GM18499 (cell line): ENCODE results near the gene RNF144B.
"Not testable (repeated sequence)": the region's sequence is repeated elsewhere in the genome, so short reads cannot be mapped to it uniquely, and the experiment has no call there.

ENCODE experiments used
- ATAC-seq: cut with Tn5 transposase; IDR thresholded peaks from one replicate; pipeline ENCODE4 v1.9.1; 2021; ENCODE audit warnings: moderate number of reproducible peaks; ENCODE audit not compliant: insufficient read depth, unreplicated experiment

The RNF144B gene

DNA sequence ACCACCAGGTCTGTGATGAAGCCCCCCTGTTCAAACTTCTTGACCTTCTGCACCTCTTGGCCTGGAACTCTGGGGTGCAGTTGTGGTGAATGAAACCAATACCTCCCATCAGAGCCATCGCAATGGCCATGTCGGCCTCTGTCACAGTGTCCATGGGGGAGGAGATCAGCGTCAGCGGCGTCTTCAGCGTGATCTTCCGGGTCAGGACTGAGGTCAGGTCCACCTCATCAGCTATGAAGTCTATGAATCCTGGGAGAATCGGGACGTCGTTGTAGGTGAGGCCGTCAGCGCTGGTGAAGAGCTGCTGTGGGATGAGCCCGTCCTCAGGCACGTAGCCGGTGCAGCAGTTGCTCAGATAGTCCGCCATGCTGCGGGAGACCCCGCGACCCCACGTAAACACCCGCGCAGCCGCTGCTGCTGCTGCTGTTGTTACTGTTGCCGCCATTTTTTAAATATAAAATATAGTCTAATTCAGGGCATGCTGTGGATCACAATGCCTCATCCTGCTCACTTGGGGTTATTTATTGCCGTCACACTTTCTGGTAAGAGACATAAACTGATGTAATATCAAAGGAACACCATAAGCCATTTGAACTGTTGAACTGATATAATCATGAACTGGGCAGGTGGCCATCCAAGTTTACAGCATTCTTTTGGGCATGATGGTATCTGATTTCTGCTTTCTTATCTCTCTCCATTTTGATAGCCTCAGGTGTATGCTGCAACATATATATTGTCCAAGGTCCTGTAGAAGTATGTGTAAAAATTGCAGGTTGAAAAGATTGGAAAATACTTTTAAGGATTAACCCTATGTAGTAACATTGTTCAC lies 18.7 kb upstream of the RNF144B start:
- ATAC-seq, result no peak

- ATAC-seq, result no peak
Measured at GRCh38 chr6:18371010-18371409, 16.1 kb upstream of the RNF144B start.

DNA sequence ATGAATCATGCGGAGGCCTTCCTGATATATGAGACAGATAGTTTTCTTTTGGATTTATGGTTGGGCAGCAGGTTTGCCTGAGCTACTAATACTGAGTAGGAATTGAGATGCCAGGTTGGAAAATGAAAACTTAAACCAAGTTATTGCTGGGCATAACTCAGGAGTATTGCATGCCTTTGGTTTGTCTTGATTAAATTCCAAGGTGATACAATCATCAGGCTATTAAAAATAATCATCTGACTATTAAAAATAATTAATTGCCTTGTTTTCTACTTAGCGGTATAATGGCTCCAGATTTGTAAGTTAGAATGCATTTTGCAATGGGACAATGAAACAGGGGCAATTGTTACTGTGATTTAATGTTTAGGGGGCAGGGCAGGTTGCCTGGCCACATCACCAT lies 15.5 kb upstream of the RNF144B start:
- no peak for ATAC-seq

- ATAC-seq, result no peak
Measured at GRCh38 chr6:18380158-18380836, 6.9 kb upstream of the RNF144B start.

GRCh38 chr6:18380851-18381250 lies 6.3 kb upstream of the RNF144B start:
- no peak for ATAC-seq

DNA sequence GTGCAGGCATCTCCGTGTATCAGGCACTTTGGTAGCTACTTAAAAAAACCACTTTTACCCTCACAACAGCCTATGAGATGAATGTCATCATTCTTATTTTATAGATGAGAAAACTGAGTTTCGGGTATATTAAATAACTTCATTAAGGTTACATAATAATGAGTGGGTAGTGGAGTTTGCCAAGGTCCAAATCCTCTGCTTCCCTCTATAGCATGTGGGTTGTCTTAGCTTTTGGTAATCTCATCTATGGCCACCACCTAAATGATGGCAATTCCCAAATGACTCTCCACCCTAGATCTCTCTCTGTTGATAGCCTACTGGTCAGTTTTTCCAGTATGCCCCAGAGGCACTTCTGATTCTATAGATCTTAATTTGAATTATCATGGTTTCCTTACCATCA lies 3.7 kb upstream of the RNF144B start:
- no peak for ATAC-seq

DNA sequence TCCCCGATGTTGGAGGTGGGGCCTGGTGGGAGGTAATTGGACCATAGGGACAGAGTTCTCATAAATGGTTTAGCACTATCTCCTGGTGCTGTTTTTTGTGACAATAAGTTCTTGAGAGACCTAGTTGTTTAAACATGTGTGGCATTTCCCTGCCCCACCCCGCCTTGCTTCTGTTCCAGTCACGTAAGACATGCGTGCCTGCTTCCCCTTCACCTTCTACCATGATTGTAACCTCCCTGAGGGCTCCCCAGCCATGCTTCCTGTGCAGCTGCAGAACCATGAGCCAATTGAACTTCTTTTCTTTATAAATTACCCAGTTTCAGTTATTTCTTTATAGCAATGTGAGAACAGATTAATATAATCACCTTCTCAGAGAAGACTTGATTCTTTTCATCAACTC lies 2.5 kb upstream of the RNF144B start:
- ATAC-seq, result no peak

DNA sequence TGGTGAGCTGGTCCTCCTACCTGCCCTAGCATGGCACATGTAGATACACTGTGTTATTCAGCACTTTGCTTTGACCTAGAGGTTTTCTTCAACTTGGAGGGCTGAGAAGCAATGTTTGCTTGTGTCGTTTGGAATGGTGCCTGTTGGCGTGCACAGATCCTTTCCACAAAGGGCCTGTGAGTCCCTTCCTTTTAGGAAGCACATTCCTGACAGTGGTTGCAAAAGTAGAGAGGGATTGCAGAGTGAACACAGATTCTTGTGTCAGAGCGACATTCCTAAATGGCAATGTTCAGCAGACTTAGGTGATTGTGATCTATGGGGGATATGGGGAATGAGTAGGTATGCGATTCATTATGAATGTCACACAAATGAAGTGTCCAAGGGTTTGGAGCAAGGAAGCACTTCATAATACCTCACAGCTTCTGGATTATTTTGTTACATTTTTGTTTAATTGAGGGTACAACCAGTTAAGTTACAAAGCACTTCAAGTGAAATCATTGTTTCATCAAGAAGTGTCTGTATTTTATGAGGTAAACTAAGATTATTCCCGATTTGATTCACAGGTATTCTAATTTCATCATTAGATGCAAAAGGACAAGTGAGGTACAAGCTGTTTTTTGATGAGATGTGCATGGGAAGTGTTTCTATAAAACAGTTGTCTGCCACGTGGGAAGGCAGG lies 713 bp upstream of the RNF144B start:
- no peak for ATAC-seq

DNA sequence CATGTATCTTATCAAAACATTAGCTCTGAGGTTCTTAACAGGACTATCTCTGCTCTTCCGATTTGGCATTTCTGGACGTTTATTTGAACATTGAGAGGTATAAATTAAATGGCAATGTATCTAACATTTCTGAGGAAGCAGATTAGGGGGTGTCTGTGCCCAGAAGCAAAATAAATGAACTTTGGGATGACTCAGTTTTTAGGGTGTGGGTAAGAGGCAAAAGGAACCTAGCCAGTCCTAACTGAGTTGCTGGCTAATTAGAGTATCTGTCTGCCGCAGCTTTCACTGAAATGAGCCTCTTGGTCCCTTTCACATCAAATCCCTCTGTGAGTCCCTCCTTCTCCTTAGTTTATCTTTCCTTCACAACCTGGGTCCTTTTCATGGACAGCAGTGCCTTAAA lies 1.1 kb downstream of the RNF144B start:
- ATAC-seq, result no peak

GRCh38 chr6:18388942-18389341 lies 1.8 kb downstream of the RNF144B start:
- ATAC-seq, result no peak

DNA sequence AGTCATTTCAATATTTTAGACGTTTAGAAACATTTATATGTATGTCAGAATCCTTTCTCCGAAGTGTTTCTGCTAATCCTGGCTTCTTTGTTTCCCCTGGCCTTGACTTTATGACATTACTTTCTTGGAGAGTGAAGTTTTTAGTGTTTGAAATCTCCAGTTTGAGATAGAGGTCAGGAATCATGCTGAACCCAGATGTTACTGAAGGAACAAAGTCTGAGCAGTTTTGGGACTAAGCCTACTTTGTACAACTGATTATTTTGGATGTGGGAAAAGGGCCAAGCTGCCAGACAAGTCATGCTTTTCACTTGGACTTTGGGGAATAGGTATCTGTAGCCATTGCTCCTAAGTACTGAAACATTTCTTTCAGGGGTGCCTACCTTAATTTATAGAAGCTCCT lies 2.3 kb downstream of the RNF144B start:
- no peak for ATAC-seq

DNA sequence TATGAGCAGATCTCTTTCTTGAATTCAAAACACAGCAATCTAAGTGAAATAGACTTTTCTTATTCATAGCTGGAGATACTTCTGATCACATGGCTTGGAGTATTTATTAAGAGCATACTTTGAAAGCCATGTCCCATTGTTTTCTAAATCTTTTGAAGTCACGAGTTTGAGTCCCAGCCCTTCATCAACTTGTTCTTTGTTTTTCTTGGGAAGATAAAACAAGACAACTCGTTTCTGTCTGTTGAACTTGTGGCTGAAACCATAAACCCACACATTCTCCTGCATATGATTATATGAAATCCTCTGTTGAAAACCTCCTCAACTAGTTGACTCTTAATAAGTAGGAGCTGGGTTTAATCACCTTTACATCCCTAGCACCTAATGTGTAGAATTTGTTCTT lies 3.3 kb downstream of the RNF144B start:
- ATAC-seq, result no peak

DNA sequence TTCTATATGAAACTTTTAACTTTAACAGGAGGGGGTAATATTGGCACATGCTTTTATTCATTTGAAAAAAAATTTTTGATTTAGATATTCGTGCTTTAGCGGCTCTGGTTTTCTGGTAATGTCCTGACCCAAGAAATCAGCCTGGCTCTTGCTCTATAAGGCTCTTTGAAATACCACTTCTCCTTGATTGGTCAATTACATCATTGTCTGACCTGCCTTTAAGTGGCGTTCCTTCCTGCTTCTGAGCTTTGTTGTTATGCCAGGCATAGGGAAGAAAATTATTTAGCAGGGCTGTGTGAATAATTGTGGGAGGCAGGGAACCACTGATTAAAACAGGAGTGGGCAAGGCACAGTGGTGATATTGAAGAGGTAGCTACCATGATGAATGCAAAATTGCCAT lies 3.9 kb downstream of the RNF144B start:
- ATAC-seq, result no peak

DNA sequence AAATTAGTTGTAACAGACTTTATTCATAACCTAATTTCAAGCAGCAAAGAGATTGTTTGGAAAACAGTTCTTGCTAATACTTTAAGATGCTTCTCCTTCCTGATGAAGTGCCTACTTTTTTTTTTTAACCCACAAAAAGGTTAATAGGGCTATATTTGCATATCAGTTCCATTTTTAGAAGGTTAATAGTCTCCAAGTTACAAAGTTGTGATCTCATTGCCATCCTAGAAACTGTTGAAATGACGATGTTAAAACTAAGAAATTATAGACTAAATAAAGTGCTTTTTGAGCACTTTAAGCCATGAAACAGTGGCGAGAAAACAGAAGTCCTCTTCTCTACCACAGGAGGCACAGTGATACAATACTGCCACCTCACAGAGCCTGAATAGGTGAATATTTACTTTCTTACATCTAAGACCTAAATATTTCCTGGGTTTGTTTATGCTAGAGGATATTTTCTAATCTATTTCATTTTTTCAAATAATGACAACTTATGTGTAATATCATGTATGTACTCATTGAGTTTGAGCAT lies 5.3 kb downstream of the RNF144B start:
- ATAC-seq, result no peak

DNA sequence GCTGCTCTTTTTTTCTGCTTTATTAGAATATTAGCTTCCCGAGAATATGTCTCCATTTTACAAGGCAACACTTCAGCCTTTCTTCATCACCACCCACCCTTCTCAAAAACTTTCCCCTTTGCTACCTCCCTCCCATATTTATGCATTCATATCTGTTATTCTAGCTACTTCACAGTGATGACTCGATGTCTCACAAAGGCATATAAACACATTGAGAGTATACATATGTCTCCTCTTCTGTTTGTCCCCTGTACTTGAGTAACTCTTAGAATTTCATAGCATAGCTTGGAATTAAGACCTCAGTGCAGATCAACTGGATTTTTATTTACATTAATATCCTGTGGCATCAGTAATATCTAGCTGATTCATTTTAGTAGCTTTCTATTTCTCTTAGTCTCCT lies 6.5 kb downstream of the RNF144B start:
- no peak for ATAC-seq

DNA sequence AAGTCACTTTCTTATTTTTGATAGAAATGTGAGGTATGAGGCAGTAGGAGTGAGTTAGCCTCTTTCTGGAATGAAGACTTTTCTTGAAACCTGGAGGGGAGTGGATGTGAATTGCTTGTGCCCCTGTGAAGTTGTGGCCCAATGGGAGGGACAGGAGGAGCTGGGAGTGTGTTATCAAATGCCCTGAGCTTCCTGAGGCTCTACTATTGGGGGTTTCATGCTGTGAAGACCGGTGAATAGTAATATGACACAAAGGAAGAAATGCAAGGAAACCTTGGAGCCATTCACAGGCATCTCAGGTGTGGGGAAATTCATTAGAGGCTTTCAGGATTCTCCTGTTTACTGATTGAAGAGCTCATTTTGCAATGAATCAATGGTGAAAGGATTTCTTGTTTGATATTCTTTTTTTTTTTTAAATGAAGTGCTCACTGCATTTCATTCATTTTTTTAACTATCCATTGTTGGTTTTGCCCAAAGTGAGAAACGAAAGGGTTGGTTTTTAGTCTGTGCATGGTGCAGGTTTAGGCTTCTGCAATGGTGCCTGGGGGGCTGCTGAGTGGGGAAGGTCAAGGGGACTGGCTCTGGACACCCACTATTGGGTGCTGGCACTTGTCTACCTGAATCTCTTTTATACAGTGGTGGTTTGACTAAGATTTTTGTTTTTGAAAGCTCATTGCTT lies 8.2 kb downstream of the RNF144B start:
- no peak for ATAC-seq

DNA sequence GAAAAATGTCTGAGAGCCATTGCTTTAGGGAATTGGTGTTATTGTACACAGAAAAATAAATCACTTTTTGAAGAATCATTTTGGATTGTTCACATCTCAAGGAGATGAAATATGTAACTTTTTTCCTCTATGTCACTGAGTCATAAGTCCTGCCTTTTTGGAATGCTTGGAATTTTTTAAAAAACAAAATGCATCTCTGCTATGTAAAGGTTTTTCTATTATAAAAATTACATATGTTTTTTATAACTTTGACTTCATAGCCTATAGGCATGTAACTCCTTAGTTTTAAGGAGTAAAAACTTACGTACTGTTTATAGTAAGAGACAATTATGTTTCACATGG lies 8.7 kb downstream of the RNF144B start:
- no peak for ATAC-seq

GRCh38 chr6:18397701-18398100 lies 10.6 kb downstream of the RNF144B start:
- ATAC-seq, result no peak

- ATAC-seq, result not testable (repeated sequence)
Measured at GRCh38 chr6:18398225-18398624, 11.1 kb downstream of the RNF144B start.

- ATAC-seq, result peak; percentile 81
Measured at GRCh38 chr6:18400831-18401446, 13.8 kb downstream of the RNF144B start.
